Measurements from ENCODE around the gene TMEM179. TPM values are rescaled to one million over a fixed set of nuclear protein-coding genes. Genes with fewer than 3 reads are reported as not detected.

TMEM179 gene
- total and polyA plus RNA-seq, 2 donors (not counting 1 experiment from before 2014, with no cell fraction given) = not detected

DNA sequence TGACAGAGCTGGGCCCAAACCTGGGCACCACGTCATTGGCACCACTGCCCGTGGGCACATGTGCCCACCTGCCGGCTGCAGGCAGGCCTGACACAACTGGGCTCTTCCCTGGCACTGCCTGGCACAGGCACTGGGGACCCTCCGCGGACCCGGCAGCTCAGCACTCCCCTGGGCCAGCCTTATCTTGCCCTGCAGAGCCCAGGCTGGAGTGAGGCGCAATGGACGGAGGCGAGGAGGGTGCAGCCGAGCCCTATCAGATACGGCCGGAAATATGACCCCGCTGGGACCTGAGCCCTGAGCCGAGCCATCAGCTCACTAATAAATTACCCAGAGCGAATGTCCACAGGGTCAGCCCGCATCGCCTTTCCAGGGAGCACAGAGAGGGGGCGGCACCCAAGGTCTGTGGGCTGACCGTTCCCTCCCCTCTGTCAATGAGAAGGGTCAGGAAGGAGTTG, 26.7 kb downstream of the TMEM179 start:
- H3K36me3 ChIP-seq (replicated peaks in 1 of 2; ENCODE audit: control extremely low read depth in 1 of 2, control insufficient read depth in 1 of 2, extremely low read depth in 1 of 2, insufficient read depth in 2 of 2, low read length in 1 of 2) = no peaks in the 10 kb centered on the region
- ChIA-PET CTCF (no interaction called here), POLR2A (no interaction called here)
- ATAC-seq (ENCODE audit: low read depth) (no peak), DNase-seq (no peak)
- H3K27me3 Mint-ChIP-seq = no peaks in the 10 kb centered on the region
- H3K9ac ChIP-seq (ENCODE audit: low read length) = no peak overlapping the region
- no peak overlapping the region for H3K27ac Mint-ChIP-seq
- no peak overlapping the region for H3K4me2 ChIP-seq (replicated peaks; ENCODE audit: low read depth, low read length, poor library complexity, severe bottlenecking)
- H3K4me1 ChIP-seq (ENCODE audit: control insufficient read depth in 2 of 2, insufficient read depth in 2 of 2, low read length in 2 of 2) = no peaks in the 10 kb centered on the region
- H3K27me3 ChIP-seq (replicated peaks in 1 of 4; ENCODE audit: control extremely low read depth in 1 of 4, control insufficient read depth in 3 of 4, insufficient read depth in 4 of 4, low read length in 3 of 4) = no peaks in the 10 kb centered on the region
- 76% methylated on average over 19 of the region's 19 CpGs for whole genome bisulfite sequencing (ENCODE audit: insufficient coverage)
- H3K4me3 ChIP-seq (ENCODE audit: control extremely low read depth in 1 of 5, extremely low read depth in 1 of 5, insufficient read depth in 1 of 5, low read depth in 2 of 5, low read length in 4 of 5) = no peak overlapping the region
- H4K20me1 ChIP-seq (ENCODE audit: control insufficient read depth, insufficient read depth, low read length, poor library complexity, severe bottlenecking) = no peaks in the 10 kb centered on the region
- no peaks in the 10 kb centered on the region for H3K9me3 Mint-ChIP-seq (ENCODE audit: insufficient read depth)
- H3K27ac ChIP-seq (ENCODE audit: low read length in 2 of 2) = no peak overlapping the region
- H3K4me1 Mint-ChIP-seq = no peaks in the 10 kb centered on the region
- TF ChIP-seq, protein P1, sequence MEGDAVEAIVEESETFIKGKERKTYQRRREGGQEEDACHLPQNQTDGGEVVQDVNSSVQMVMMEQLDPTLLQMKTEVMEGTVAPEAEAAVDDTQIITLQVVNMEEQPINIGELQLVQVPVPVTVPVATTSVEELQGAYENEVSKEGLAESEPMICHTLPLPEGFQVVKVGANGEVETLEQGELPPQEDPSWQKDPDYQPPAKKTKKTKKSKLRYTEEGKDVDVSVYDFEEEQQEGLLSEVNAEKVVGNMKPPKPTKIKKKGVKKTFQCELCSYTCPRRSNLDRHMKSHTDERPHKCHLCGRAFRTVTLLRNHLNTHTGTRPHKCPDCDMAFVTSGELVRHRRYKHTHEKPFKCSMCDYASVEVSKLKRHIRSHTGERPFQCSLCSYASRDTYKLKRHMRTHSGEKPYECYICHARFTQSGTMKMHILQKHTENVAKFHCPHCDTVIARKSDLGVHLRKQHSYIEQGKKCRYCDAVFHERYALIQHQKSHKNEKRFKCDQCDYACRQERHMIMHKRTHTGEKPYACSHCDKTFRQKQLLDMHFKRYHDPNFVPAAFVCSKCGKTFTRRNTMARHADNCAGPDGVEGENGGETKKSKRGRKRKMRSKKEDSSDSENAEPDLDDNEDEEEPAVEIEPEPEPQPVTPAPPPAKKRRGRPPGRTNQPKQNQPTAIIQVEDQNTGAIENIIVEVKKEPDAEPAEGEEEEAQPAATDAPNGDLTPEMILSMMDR (IDR thresholded peaks at IDR 0.05) = no peak
- TF ChIP-seq EZH2 (IDR thresholded peaks at IDR 0.05; ENCODE audit: borderline replicate concordance, insufficient read depth, low read depth, low read length, poor library complexity, severe bottlenecking) = no peak
- no peaks in the 10 kb centered on the region for H3K9me3 ChIP-seq (ENCODE audit: control extremely low read depth in 1 of 3, control insufficient read depth in 2 of 3, insufficient read depth in 1 of 3, low read length in 2 of 3)
- intact Hi-C loops (cut with micrococcal nuclease) = no loop called here
- H3K4me3 Mint-ChIP-seq = no peak overlapping the region
- H2AFZ ChIP-seq (ENCODE audit: insufficient read depth, low read depth, low read length, poor library complexity, severe bottlenecking) = no peak overlapping the region
- H3K79me2 ChIP-seq (ENCODE audit: control insufficient read depth, insufficient read depth, low read length) = no peaks in the 10 kb centered on the region

- CTCF ChIA-PET = no interaction called here
- no peaks in the 10 kb centered on the region for H3K27me3 ChIP-seq (replicated peaks in 1 of 4; ENCODE audit: control extremely low read depth in 1 of 4, control insufficient read depth in 3 of 4, insufficient read depth in 4 of 4, low read length in 3 of 4)
- POLR2A ChIA-PET = no interaction called here
- H3K79me2 ChIP-seq (ENCODE audit: control insufficient read depth, insufficient read depth, low read length) = no peaks in the 10 kb centered on the region
- H3K9me3 ChIP-seq (ENCODE audit: control extremely low read depth in 1 of 3, control insufficient read depth in 2 of 3, insufficient read depth in 1 of 3, low read length in 2 of 3) = no peaks in the 10 kb centered on the region
- no peak overlapping the region for H3K9ac ChIP-seq (ENCODE audit: low read length)
- intact Hi-C loops (cut with micrococcal nuclease) = no loop called here
- no peak overlapping the region for H3K4me3 ChIP-seq (ENCODE audit: control extremely low read depth in 1 of 5, extremely low read depth in 1 of 5, insufficient read depth in 1 of 5, low read depth in 2 of 5, low read length in 4 of 5)
- no peak overlapping the region for H3K4me3 Mint-ChIP-seq
- H3K27ac Mint-ChIP-seq = no peak overlapping the region
- H3K27me3 Mint-ChIP-seq = no peaks in the 10 kb centered on the region
- H3K4me1 Mint-ChIP-seq = no peaks in the 10 kb centered on the region
- TF ChIP-seq, protein P1 (IDR thresholded peaks at IDR 0.05) = no peak
- TF ChIP-seq EZH2 (IDR thresholded peaks at IDR 0.05; ENCODE audit: borderline replicate concordance, insufficient read depth, low read depth, low read length, poor library complexity, severe bottlenecking) = no peak
- H3K27ac ChIP-seq (ENCODE audit: low read length in 2 of 2) = no peak overlapping the region
- H3K9me3 Mint-ChIP-seq (ENCODE audit: insufficient read depth) = no peaks in the 10 kb centered on the region
- WGBS (ENCODE audit: insufficient coverage) = 86% methylated on average over 12 of the region's 12 CpGs
- H3K4me1 ChIP-seq (ENCODE audit: control insufficient read depth in 2 of 2, insufficient read depth in 2 of 2, low read length in 2 of 2) = no peaks in the 10 kb centered on the region
- no peaks in the 10 kb centered on the region for H3K36me3 ChIP-seq (replicated peaks in 1 of 2; ENCODE audit: control extremely low read depth in 1 of 2, control insufficient read depth in 1 of 2, extremely low read depth in 1 of 2, insufficient read depth in 2 of 2, low read length in 1 of 2)
- DNase-seq (no peak), ATAC-seq (ENCODE audit: low read depth) (no peak)
- no peaks in the 10 kb centered on the region for H4K20me1 ChIP-seq (ENCODE audit: control insufficient read depth, insufficient read depth, low read length, poor library complexity, severe bottlenecking)
- H2AFZ ChIP-seq (ENCODE audit: insufficient read depth, low read depth, low read length, poor library complexity, severe bottlenecking) = no peak overlapping the region
- H3K4me2 ChIP-seq (replicated peaks; ENCODE audit: low read depth, low read length, poor library complexity, severe bottlenecking) = no peak overlapping the region
Observed at GRCh38 chr14:104577426-104577825, 27.1 kb downstream of the TMEM179 start.

All from B cell (primary cell).